ENCODE measurements around the gene PACSIN1. TPM values are rescaled to one million over a fixed set of nuclear protein-coding genes. Genes with fewer than 3 reads are reported as not detected.

Gene PACSIN1
- total RNA-seq, 4 donors from 2014 or later = 0.22 TPM; not detected in 3

DNA sequence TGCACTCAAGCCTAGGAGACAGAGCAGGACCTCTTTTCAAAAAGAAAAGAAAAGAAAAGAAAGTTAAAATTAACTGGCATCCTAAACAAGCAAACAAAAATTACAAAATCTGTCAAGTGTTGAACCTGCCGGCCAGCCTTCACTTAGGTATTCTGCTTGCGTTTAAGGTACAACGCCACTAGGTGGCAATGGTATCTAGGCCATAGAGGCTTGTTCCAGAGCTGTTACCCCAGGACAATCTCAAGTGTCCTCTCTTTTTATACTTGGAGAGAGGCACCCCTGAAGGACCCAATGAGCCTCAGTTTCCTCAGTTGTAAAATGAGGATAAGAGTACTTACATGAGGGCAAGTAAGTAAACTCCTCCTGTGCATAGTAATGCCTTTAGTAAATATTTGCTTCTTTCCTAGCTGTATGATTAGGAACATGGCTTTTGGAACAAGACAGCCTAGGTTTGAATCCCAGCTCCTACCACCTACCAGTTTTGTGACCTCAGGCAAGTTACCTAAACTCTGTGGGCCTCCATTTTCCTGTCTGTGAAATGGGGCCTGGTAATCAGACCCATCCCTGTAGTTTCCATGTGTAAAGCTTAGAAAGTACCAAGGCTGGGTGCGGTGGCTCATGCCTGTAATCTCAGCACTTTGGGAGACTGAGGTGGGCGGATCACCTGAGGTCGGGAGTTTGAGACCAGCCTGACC lies 5.8 kb upstream of the PACSIN1 start:
- TF ChIP-seq, protein P1, sequence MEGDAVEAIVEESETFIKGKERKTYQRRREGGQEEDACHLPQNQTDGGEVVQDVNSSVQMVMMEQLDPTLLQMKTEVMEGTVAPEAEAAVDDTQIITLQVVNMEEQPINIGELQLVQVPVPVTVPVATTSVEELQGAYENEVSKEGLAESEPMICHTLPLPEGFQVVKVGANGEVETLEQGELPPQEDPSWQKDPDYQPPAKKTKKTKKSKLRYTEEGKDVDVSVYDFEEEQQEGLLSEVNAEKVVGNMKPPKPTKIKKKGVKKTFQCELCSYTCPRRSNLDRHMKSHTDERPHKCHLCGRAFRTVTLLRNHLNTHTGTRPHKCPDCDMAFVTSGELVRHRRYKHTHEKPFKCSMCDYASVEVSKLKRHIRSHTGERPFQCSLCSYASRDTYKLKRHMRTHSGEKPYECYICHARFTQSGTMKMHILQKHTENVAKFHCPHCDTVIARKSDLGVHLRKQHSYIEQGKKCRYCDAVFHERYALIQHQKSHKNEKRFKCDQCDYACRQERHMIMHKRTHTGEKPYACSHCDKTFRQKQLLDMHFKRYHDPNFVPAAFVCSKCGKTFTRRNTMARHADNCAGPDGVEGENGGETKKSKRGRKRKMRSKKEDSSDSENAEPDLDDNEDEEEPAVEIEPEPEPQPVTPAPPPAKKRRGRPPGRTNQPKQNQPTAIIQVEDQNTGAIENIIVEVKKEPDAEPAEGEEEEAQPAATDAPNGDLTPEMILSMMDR (IDR thresholded peaks at IDR 0.05; ENCODE audit: low read depth) = no peak

DNA sequence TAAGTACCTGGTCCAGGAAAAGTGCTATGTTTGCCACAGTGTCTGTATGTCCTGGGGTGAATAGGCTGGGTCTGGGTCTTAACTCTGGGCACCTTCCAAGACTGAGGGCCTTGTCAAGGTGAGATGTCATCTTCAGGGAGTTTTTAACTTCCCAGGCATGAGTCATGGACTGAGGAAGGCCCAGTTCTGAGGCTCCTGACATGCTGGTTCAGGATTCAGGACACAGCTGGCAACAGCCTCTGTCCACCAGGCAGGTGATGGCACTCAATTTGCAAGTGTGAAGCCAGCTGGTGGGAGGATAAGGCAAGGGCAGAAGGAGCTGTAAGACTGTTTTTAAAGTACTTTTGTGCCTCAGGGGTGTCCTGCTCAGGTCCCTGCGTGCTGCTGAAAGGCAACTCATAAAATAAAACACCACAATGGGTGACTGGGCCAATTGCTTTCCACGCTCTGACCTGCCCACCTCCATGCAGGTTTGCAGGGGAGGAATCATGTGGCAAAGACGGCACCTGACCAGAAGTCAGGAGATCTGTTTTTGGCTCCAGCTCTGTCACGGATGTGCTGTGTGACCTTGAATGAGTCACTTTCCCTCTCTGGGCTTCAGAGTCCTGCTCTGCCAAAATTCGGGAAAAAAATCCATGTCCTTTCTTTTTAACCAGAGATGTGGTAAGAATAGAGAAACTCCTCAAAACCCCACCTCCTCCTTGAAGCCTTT lies 4.9 kb upstream of the PACSIN1 start:
- TF ChIP-seq, protein P1 (IDR thresholded peaks at IDR 0.05; ENCODE audit: low read depth) = no peak

- TF ChIP-seq, protein P1 (IDR thresholded peaks at IDR 0.05; ENCODE audit: low read depth) = no peak
These were observed 3.9 kb upstream of the PACSIN1 start for GRCh38 chr6:34462010-34462409.

GRCh38 chr6:34462551-34462971 lies 3.3 kb upstream of the PACSIN1 start:
- TF ChIP-seq, protein P1 (IDR thresholded peaks at IDR 0.05; ENCODE audit: low read depth) = no peak

DNA sequence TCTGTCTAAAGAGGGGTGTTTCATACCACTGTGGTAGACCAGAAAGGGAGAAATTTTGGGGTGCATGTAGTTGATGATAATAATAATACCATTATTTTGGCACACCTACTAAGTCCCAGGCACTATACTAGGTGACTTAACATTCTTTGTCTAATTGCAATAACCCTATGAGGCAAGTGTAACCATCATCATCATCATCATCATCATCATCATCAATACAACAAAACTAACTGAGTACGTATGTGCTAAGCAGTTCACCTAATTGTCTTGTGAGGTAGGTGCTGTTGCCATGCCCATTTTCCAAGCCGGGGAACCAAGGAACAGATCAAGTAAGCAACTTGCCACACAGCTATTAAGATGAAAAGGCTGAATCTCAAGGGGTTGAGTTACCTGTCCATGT lies 2.6 kb upstream of the PACSIN1 start:
- TF ChIP-seq, protein P1 (IDR thresholded peaks at IDR 0.05; ENCODE audit: low read depth) = no peak

GRCh38 chr6:34463849-34464248 lies 2.0 kb upstream of the PACSIN1 start:
- TF ChIP-seq, protein P1 (IDR thresholded peaks at IDR 0.05; ENCODE audit: low read depth) = no peak
